ENCODE data around the gene CHEK1. TPM values are rescaled to one million over a fixed set of nuclear protein-coding genes. Genes with fewer than 3 reads are reported as not detected.
"Not testable (repeated sequence)": the region's sequence is repeated elsewhere in the genome, so short reads cannot be mapped to it uniquely, and the experiment has no call there.

CHEK1 gene
- total RNA-seq (2022) (27.3 and 33.2 TPM in 2 replicates), Bru-seq, nascent RNA (percentile 82 among the genes with signal in this experiment), BruChase-seq, experiment 1, labeled RNA remaining after a 6-hour chase (percentile 80 among the genes with signal in this experiment), BruChase-seq, experiment 2, labeled RNA remaining after a 2-hour chase (percentile 80 among the genes with signal in this experiment)
- long read RNA-seq, full-length matches to known transcripts, result 7 of 15 reads
- long read RNA-seq, partial matches to known transcripts, result 3 of 15 reads
- long read RNA-seq, other reads (novel, unspliced or antisense), result 5 of 15 reads

DNA sequence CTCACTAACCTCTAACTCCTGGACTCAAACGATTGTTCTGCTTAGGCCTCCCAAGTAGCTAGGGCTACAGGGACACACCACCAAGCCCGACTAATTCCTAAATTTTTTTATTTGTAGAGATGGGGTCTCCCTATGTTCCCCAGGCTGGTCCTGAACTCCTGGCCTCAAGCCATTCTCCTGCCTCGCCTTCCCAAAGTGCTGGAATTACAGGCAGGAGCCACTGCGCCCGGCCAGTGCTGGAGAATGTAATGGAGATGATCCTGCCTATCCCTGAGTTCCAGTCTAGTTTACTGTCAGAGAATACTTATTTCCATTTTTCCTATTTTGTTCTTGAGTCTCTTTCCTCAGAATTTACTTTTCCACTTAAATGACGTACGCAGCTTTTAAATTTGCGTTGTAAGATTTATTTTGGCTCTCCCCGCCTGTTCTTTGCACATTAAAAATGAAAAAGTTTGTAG lies at the start of gene CHEK1:
TSS of gene CHEK1 (plus strand) at position 408 of the 458 bp plus-strand sequence. CDS start 1,606 bp downstream, outside the sequence.
- DNase-seq, result no peak
- Mint-ChIP-seq H3K36me3 (ENCODE audit: insufficient read depth, unreplicated experiment) (peaks cover 29% of the 10 kb centered on the region), H3K4me3 (ENCODE audit: low read depth, unreplicated experiment) (peak within 1 kb of the TSS; percentile 81), H3K27me3 (ENCODE audit: unreplicated experiment) (no peaks in the 10 kb centered on the region), H3K9me3 (ENCODE audit: low read depth, unreplicated experiment) (no peaks in the 10 kb centered on the region), H3K4me1 (ENCODE audit: low read depth, unreplicated experiment) (peaks cover 17% of the 10 kb centered on the region), H3K27ac (ENCODE audit: unreplicated experiment) (peak within 1 kb of the TSS; percentile 78)
- no TSS peak for BruUV-seq (replicated peaks)
- intact Hi-C loops (cut with micrococcal nuclease; ENCODE audit: unreplicated experiment), result loop anchor here (5.0 kb wide), 1 partner anchor 248 kb away; no protein-coding TSS in a partner anchor
- TF ChIP-seq, protein P1, sequence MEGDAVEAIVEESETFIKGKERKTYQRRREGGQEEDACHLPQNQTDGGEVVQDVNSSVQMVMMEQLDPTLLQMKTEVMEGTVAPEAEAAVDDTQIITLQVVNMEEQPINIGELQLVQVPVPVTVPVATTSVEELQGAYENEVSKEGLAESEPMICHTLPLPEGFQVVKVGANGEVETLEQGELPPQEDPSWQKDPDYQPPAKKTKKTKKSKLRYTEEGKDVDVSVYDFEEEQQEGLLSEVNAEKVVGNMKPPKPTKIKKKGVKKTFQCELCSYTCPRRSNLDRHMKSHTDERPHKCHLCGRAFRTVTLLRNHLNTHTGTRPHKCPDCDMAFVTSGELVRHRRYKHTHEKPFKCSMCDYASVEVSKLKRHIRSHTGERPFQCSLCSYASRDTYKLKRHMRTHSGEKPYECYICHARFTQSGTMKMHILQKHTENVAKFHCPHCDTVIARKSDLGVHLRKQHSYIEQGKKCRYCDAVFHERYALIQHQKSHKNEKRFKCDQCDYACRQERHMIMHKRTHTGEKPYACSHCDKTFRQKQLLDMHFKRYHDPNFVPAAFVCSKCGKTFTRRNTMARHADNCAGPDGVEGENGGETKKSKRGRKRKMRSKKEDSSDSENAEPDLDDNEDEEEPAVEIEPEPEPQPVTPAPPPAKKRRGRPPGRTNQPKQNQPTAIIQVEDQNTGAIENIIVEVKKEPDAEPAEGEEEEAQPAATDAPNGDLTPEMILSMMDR (IDR thresholded peaks at IDR 0.05; ENCODE audit: unreplicated experiment), result no peak
- CTCF ChIA-PET, result interaction anchor here (1.2 kb wide), 1 partner anchor 32 kb away, joined by 4 read pairs; the partner anchor contains the start of gene STT3A

DNA sequence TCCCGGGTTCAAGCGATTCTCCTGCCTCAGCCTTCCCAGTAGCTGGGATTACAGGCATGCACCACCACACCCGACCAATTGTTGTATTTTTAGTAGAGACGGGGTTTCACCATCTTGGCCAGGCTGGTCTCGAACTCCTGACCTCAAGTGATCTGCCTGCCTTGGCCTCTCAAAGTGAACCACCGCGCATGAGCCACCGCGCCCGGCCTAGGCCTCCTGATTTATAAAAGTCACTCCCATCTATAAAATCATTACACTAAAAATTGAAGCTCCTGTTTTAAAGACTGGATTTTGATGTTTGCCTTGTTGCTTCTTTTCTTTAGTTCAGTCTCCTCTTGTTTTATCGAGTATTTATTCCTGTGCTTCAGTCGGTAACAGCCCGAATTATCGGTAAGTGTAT lies 47.8 kb upstream of the CHEK1 start:
- H3K27ac Mint-ChIP-seq (ENCODE audit: unreplicated experiment); H3K4me3 Mint-ChIP-seq (ENCODE audit: low read depth, unreplicated experiment); H3K27me3 Mint-ChIP-seq (ENCODE audit: unreplicated experiment); BruUV-seq (replicated peaks); H3K4me1 Mint-ChIP-seq (ENCODE audit: low read depth, unreplicated experiment); CTCF ChIA-PET; DNase-seq; intact Hi-C loops (cut with micrococcal nuclease; ENCODE audit: unreplicated experiment); H3K9me3 Mint-ChIP-seq (ENCODE audit: low read depth, unreplicated experiment); H3K36me3 Mint-ChIP-seq (ENCODE audit: insufficient read depth, unreplicated experiment): not testable (repeated sequence)

- H3K27ac Mint-ChIP-seq (ENCODE audit: unreplicated experiment), result no peak overlapping the region
- H3K4me1 Mint-ChIP-seq (ENCODE audit: low read depth, unreplicated experiment), result no peaks in the 10 kb centered on the region
- intact Hi-C loops (cut with micrococcal nuclease; ENCODE audit: unreplicated experiment), result no loop called here
- TF ChIP-seq, protein P1 (IDR thresholded peaks at IDR 0.05; ENCODE audit: unreplicated experiment), result no peak
- CTCF ChIA-PET, result interaction anchor here (0.6 kb wide), 1 partner anchor 18 kb away, joined by 3 read pairs; no protein-coding TSS in a partner anchor
- H3K36me3 Mint-ChIP-seq (ENCODE audit: insufficient read depth, unreplicated experiment), result peaks cover 11% of the 10 kb centered on the region
- DNase-seq, result no peak
- H3K27me3 Mint-ChIP-seq (ENCODE audit: unreplicated experiment), result no peaks in the 10 kb centered on the region
- no TSS peak for BruUV-seq (replicated peaks)
- H3K4me3 Mint-ChIP-seq (ENCODE audit: low read depth, unreplicated experiment), result no peak overlapping the region
- no peaks in the 10 kb centered on the region for H3K9me3 Mint-ChIP-seq (ENCODE audit: low read depth, unreplicated experiment)
Observed at GRCh38 chr11:125578783-125579182, 46.2 kb upstream of the CHEK1 start.

DNA sequence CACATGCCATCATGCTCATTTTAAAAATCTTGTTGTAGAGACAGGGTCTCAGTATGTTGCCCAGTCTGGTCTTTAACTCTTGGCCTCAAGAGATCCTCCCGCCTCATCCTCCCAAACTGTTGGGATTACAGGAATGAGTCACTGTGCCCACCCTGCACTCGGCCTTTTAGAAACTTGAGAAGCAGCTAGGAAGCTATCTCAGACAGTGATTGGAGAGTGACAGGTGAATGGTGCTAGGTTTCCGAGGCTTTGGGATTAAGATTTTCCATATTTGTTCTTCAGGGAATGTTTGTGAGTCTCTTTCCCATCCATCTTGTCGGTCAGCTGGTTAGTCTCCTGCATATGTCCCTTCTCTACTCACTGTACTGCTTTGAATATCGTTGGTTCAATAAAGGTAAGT lies 45.2 kb upstream of the CHEK1 start:
- H3K36me3 Mint-ChIP-seq (ENCODE audit: insufficient read depth, unreplicated experiment), result peaks cover 12% of the 10 kb centered on the region
- CTCF ChIA-PET, result no interaction called here
- TF ChIP-seq, protein P1 (IDR thresholded peaks at IDR 0.05; ENCODE audit: unreplicated experiment), result no peak
- BruUV-seq (replicated peaks), result no TSS peak
- no peaks in the 10 kb centered on the region for H3K27me3 Mint-ChIP-seq (ENCODE audit: unreplicated experiment)
- no peaks in the 10 kb centered on the region for H3K4me1 Mint-ChIP-seq (ENCODE audit: low read depth, unreplicated experiment)
- no peak overlapping the region for H3K27ac Mint-ChIP-seq (ENCODE audit: unreplicated experiment)
- intact Hi-C loops (cut with micrococcal nuclease; ENCODE audit: unreplicated experiment), result no loop called here
- H3K9me3 Mint-ChIP-seq (ENCODE audit: low read depth, unreplicated experiment), result no peaks in the 10 kb centered on the region
- no peak overlapping the region for H3K4me3 Mint-ChIP-seq (ENCODE audit: low read depth, unreplicated experiment)
- no peak for DNase-seq

- Mint-ChIP-seq H3K27ac (ENCODE audit: unreplicated experiment) (no peak overlapping the region), H3K27me3 (ENCODE audit: unreplicated experiment) (no peaks in the 10 kb centered on the region), H3K9me3 (ENCODE audit: low read depth, unreplicated experiment) (no peaks in the 10 kb centered on the region), H3K4me1 (ENCODE audit: low read depth, unreplicated experiment) (peaks cover 7% of the 10 kb centered on the region), H3K4me3 (ENCODE audit: low read depth, unreplicated experiment) (no peak overlapping the region), H3K36me3 (ENCODE audit: insufficient read depth, unreplicated experiment) (peaks cover 12% of the 10 kb centered on the region)
- TF ChIP-seq, protein P1 (IDR thresholded peaks at IDR 0.05; ENCODE audit: unreplicated experiment), result no peak
- CTCF ChIA-PET, result no interaction called here
- intact Hi-C loops (cut with micrococcal nuclease; ENCODE audit: unreplicated experiment), result no loop called here
- BruUV-seq (replicated peaks), result no TSS peak
- DNase-seq, result no peak
Observed at GRCh38 chr11:125583496-125583895, 41.5 kb upstream of the CHEK1 start.

All from Calu3 (cell line).